Panc1 (cell line): ENCODE measurements around the gene STMP1. TPM values are rescaled to one million over a fixed set of nuclear protein-coding genes. Genes with fewer than 3 reads are reported as not detected.

Experiments used
- ATAC-seq: fragments of 200-7000 bp; cut with Tn5 transposase; 2 replicates; pipeline ENCODE4 v1.9.1; 2020; ENCODE audit warnings: mild to moderate bottlenecking, moderate library complexity
- BruUV-seq: library from RNA; stranded (reverse); fragments of 400-500 nt; replicated peaks from 2 replicates; lab custom pipeline; 2021; lab: Mats Ljungman, UMichigan
- CTCF ChIA-PET: fragments of 300-600 bp; sonication (Branson Sonifier 250); formaldehyde crosslinking; loops from one replicate; lab custom pipeline; 2022; ENCODE audit warnings: antibody characterized with exemption; lab: Charles Lee
- POLR2A ChIA-PET: fragments of 300-600 bp; sonication (Branson Sonifier 250); formaldehyde crosslinking; loops from one replicate; lab custom pipeline; 2022; ENCODE audit warnings: antibody characterized with exemption; lab: Charles Lee
- DNase-seq: peaks from one replicate; pipeline ENCODE4 v3.0.0-alpha.2; 2010; ENCODE audit warnings: low read depth, low spot score
- H3K27ac ChIP-seq: 2 replicates; pipeline ENCODE4 v1.5.1; 2011; ENCODE audit warnings: mild to moderate bottlenecking, low read length, inconsistent platforms
- H3K27me3 ChIP-seq: fragments of 200-500 bp; sonication (Bioruptor generic); 2 replicates; pipeline ENCODE4 v1.6.0; 2014; ENCODE audit warnings: low read length, inconsistent platforms; ENCODE audit not compliant: control insufficient read depth, insufficient read depth
- H3K36me3 ChIP-seq: fragments of 200-500 bp; sonication (Bioruptor generic); 2 replicates; pipeline ENCODE4 v1.5.1; 2014; ENCODE audit warnings: inconsistent platforms, mild to moderate bottlenecking, low read length, moderate library complexity; ENCODE audit not compliant: control insufficient read depth, insufficient read depth
- H3K4me1 ChIP-seq: 2 replicates; pipeline ENCODE4 v1.5.1; 2011; ENCODE audit warnings: inconsistent platforms, mild to moderate bottlenecking, low read length, moderate library complexity; ENCODE audit not compliant: control insufficient read depth, insufficient read depth
- H3K4me3 ChIP-seq, 2 experiments: 2 replicates each; pipeline ENCODE4 v1.5.1; 2011 to 2012; ENCODE audit warnings: low read depth in 2 of 2, low read length in 2 of 2, mild to moderate bottlenecking in 2 of 2, inconsistent platforms in 1 of 2, moderate library complexity in 1 of 2
- H3K9me3 ChIP-seq: fragments of 200-500 bp; sonication (Bioruptor generic); 2 replicates; pipeline ENCODE4 v1.5.1; 2014; ENCODE audit warnings: low read depth, mild to moderate bottlenecking, inconsistent platforms, low read length, moderate library complexity; ENCODE audit not compliant: control insufficient read depth, insufficient read depth
- POLR2AphosphoS5 ChIP-seq: IDR thresholded peaks from 2 replicates; pipeline ENCODE4 v1.6.1; 2012; ENCODE audit warnings: mild to moderate bottlenecking, low read depth, low read length, moderate library complexity
- REST ChIP-seq, 2 experiments: IDR thresholded peaks; 2 replicates each; pipeline ENCODE4 v1.6.1; 2011 to 2012; ENCODE audit warnings: low read depth in 2 of 2, control low read depth in 1 of 2, low read length in 1 of 2, mild to moderate bottlenecking in 1 of 2, moderate library complexity in 1 of 2; ENCODE audit not compliant: insufficient read depth in 1 of 2
- SIN3A ChIP-seq: IDR thresholded peaks from 2 replicates; pipeline ENCODE4 v1.6.1; 2012; ENCODE audit warnings: low read depth, mild to moderate bottlenecking, low read length, moderate library complexity, borderline replicate concordance; ENCODE audit not compliant: insufficient read depth
- TCF7L2 ChIP-seq: IDR thresholded peaks from 2 replicates; pipeline ENCODE4 v1.6.1; 2011; ENCODE audit warnings: mild to moderate bottlenecking, low read depth, low read length, inconsistent platforms
- in situ Hi-C: cut with HindIII; loops from 2 replicates; pipeline ENCODE4 v1.10.0; 2016; ENCODE audit warnings: low sequenced_read_pairs, low pct_unique_long_range_greater_than_20kb
- intact Hi-C: fragments of 100-400 bp; cut with micrococcal nuclease; formaldehyde crosslinking; loops from one replicate; pipeline ENCODE4 v1.10.0; 2022; ENCODE audit not compliant: unreplicated experiment
- total RNA-seq: library from RNA; stranded (reverse); gene quantifications from one replicate; pipeline ENCODE4 v1.2.1, GENCODE V29; 2021; ENCODE audit not compliant: unreplicated experiment
- TF ChIP-seq, protein P1 (sequence below): fragments of 450-650 bp; IDR thresholded peaks from 2 replicates; pipeline ENCODE4 v1.5.1; 2017; ENCODE audit warnings: mild to moderate bottlenecking

The STMP1 gene
- total RNA-seq, 1 experiment from 2014 or later = 29.5 TPM

DNA sequence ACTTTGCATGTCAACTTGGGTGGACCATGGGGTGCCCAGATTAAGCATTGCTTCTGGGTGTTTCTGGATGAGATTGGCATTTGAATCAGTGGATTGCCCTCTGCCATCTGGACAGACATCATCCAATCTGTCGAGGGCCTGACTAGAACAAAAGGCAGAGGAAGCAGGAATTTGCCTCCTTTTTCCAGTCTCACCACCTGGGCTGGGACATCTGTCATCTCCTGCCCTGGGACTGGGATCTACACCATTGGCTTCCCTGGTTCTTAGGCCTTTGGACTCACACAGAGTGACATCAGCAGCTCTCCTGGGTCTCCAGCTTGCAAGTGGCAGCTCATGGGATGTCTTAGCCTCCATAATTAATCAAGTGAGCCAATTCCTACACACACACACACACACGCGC lies 55.4 kb downstream of the STMP1 start:
- H3K4me1 ChIP-seq = peaks cover 20% of the 10 kb centered on the region; the same call in 1 of the 2 replicates
- no peaks in the 10 kb centered on the region for H3K9me3 ChIP-seq
- ChIA-PET POLR2A (no interaction called here), CTCF (no interaction called here)
- H3K4me3 ChIP-seq = no peak overlapping the region
- DNase-seq (no peak), ATAC-seq (no peak)
- no peaks in the 10 kb centered on the region for H3K36me3 ChIP-seq
- no TSS peak for BruUV-seq
- in situ Hi-C loops (no loop called here), intact Hi-C loops (no loop called here)
- H3K27ac ChIP-seq = no peak overlapping the region; the same call in 1 of the 2 replicates
- TF ChIP-seq, protein P1, sequence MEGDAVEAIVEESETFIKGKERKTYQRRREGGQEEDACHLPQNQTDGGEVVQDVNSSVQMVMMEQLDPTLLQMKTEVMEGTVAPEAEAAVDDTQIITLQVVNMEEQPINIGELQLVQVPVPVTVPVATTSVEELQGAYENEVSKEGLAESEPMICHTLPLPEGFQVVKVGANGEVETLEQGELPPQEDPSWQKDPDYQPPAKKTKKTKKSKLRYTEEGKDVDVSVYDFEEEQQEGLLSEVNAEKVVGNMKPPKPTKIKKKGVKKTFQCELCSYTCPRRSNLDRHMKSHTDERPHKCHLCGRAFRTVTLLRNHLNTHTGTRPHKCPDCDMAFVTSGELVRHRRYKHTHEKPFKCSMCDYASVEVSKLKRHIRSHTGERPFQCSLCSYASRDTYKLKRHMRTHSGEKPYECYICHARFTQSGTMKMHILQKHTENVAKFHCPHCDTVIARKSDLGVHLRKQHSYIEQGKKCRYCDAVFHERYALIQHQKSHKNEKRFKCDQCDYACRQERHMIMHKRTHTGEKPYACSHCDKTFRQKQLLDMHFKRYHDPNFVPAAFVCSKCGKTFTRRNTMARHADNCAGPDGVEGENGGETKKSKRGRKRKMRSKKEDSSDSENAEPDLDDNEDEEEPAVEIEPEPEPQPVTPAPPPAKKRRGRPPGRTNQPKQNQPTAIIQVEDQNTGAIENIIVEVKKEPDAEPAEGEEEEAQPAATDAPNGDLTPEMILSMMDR = no peak
- TF ChIP-seq REST (IDR thresholded peaks at IDR 0.05; ENCODE audit: insufficient read depth in 1 of 2, low read depth in 2 of 2, low read length in 1 of 2) = no peak
- TF ChIP-seq POLR2AphosphoS5 = no peak
- H3K27me3 ChIP-seq = no peaks in the 10 kb centered on the region

- in situ Hi-C loops = no loop called here
- H3K4me1 ChIP-seq = peaks cover 20% of the 10 kb centered on the region; the same call in 1 of the 2 replicates
- DNase-seq (no peak), ATAC-seq (no peak)
- intact Hi-C loops = no loop called here
- ChIA-PET CTCF (no interaction called here), POLR2A (no interaction called here)
- BruUV-seq = no TSS peak
- no peak overlapping the region for H3K4me3 ChIP-seq
- no peaks in the 10 kb centered on the region for H3K9me3 ChIP-seq
- H3K36me3 ChIP-seq = no peaks in the 10 kb centered on the region
- H3K27me3 ChIP-seq = no peaks in the 10 kb centered on the region
- H3K27ac ChIP-seq = no peak overlapping the region
- no peak for TF ChIP-seq SIN3A
- TF ChIP-seq, protein P1 = no peak
- TF ChIP-seq REST (IDR thresholded peaks at IDR 0.05; ENCODE audit: insufficient read depth in 1 of 2, low read depth in 2 of 2, low read length in 1 of 2) = no peak
- no peak for TF ChIP-seq POLR2AphosphoS5
- TF ChIP-seq TCF7L2 = no peak
These were observed 55.9 kb downstream of the STMP1 start for GRCh38 chr7:135718219-135718618.
